ENCODE results near the gene SDHB. TPM values are rescaled to one million over a fixed set of nuclear protein-coding genes. Genes with fewer than 3 reads are reported as not detected.
A peak's percentile ranks its signal among the peaks of the same experiment; 100 is the strongest.

Gene SDHB
- total RNA-seq, 2 donors from 2014 or later: 105 to 134 TPM

GRCh38 chr1:17030206-17030605, 23.6 kb downstream of the SDHB start:
- H3K27ac Mint-ChIP-seq: peak overlapping the region in 1 of 2 donors; percentile 72
- H3K9me3 Mint-ChIP-seq: no peaks in the 10 kb centered on the region
- DNase-seq (ENCODE audit: low spot score in 2 of 2) (no peak), ATAC-seq (no peak)
- peaks cover 0 to 4% of the 10 kb centered on the region in 2 donors for H3K36me3 Mint-ChIP-seq

GRCh38 chr1:17028662-17029188, 25.1 kb downstream of the SDHB start:
- peak overlapping the region in 1 of 2 donors; percentile 29 for H3K27ac Mint-ChIP-seq
- no peak for ATAC-seq
- no peaks in the 10 kb centered on the region for H3K9me3 Mint-ChIP-seq
- H3K36me3 Mint-ChIP-seq: peaks cover 0 to 4% of the 10 kb centered on the region in 2 donors
- DNase-seq (ENCODE audit: low spot score in 2 of 2): no peak

- Mint-ChIP-seq H3K27ac (no peak overlapping the region), H3K36me3 (peaks cover 0 to 4% of the 10 kb centered on the region in 2 donors), H3K9me3 (no peaks in the 10 kb centered on the region)
- no peak for DNase-seq (ENCODE audit: low spot score in 2 of 2)
- ATAC-seq: no peak
Observed at GRCh38 chr1:17027900-17028299, 25.9 kb downstream of the SDHB start.

- H3K9me3 Mint-ChIP-seq: no peaks in the 10 kb centered on the region
- ATAC-seq (no peak), DNase-seq (ENCODE audit: low spot score in 2 of 2) (no peak)
- no peak overlapping the region for H3K27ac Mint-ChIP-seq
- peaks cover 0 to 4% of the 10 kb centered on the region in 2 donors for H3K36me3 Mint-ChIP-seq
Observed at GRCh38 chr1:17027403-17027802, 26.4 kb downstream of the SDHB start.

- DNase-seq (ENCODE audit: low spot score in 2 of 2) (no peak), ATAC-seq (no peak)
- Mint-ChIP-seq H3K9me3 (no peaks in the 10 kb centered on the region), H3K27ac (peak overlapping the region in 1 of 2 donors; percentile 37), H3K36me3 (peaks cover 4% of the 10 kb centered on the region in 2 donors)
Observed at GRCh38 chr1:17024721-17025120, 29.1 kb downstream of the SDHB start.

GRCh38 chr1:17023573-17023972, 30.3 kb downstream of the SDHB start:
- peaks cover 9 to 14% of the 10 kb centered on the region in 2 donors for H3K36me3 Mint-ChIP-seq
- peak overlapping the region; percentile 37 to 55 for H3K27ac Mint-ChIP-seq
- no peak for DNase-seq (ENCODE audit: low spot score in 2 of 2)
- ATAC-seq: no peak
- no peaks in the 10 kb centered on the region for H3K9me3 Mint-ChIP-seq

- DNase-seq (ENCODE audit: low spot score in 2 of 2) (no peak), ATAC-seq (no peak)
- peak overlapping the region in 1 of 2 donors; percentile 68 for H3K27ac Mint-ChIP-seq
- peaks cover 9 to 14% of the 10 kb centered on the region in 2 donors for H3K36me3 Mint-ChIP-seq
- no peaks in the 10 kb centered on the region for H3K9me3 Mint-ChIP-seq
Observed at GRCh38 chr1:17023102-17023501, 30.7 kb downstream of the SDHB start.

GRCh38 chr1:17021896-17022295, 31.9 kb downstream of the SDHB start:
- H3K27ac Mint-ChIP-seq: peak overlapping the region in 1 of 2 donors; percentile 79

GRCh38 chr1:17020502-17020901, 33.3 kb downstream of the SDHB start:
- peaks cover 5 to 14% of the 10 kb centered on the region in 2 donors for H3K36me3 Mint-ChIP-seq
- H3K27ac Mint-ChIP-seq: peak overlapping the region in 1 of 2 donors; percentile 60
- no peak for DNase-seq (ENCODE audit: low spot score in 2 of 2)
- ATAC-seq: no peak
- no peaks in the 10 kb centered on the region for H3K9me3 Mint-ChIP-seq

More at GRCh38 chr1:17021896-17022295, 31.9 kb downstream of the SDHB start:
- H3K36me3 Mint-ChIP-seq: peaks cover 5 to 14% of the 10 kb centered on the region in 2 donors
- no peaks in the 10 kb centered on the region for H3K9me3 Mint-ChIP-seq
- DNase-seq (ENCODE audit: low spot score in 2 of 2) (no peak), ATAC-seq (no peak)

GRCh38 chr1:17018849-17019248, 35.0 kb downstream of the SDHB start:
- DNase-seq (ENCODE audit: low spot score in 2 of 2) (no peak), ATAC-seq (no peak)
- Mint-ChIP-seq H3K9me3 (no peaks in the 10 kb centered on the region), H3K36me3 (peaks cover 5 to 14% of the 10 kb centered on the region in 2 donors), H3K27ac (peak overlapping the region; percentile 26 to 40)

GRCh38 chr1:17017435-17017834, 36.4 kb downstream of the SDHB start:
- ATAC-seq (no peak), DNase-seq (ENCODE audit: low spot score in 2 of 2) (no peak)
- Mint-ChIP-seq H3K36me3 (peaks cover 5 to 14% of the 10 kb centered on the region in 2 donors), H3K27ac (no peak overlapping the region), H3K9me3 (no peaks in the 10 kb centered on the region)

- Mint-ChIP-seq H3K9me3 (no peaks in the 10 kb centered on the region), H3K27ac (no peak overlapping the region), H3K36me3 (peaks cover 5 to 14% of the 10 kb centered on the region in 2 donors)
- ATAC-seq (no peak), DNase-seq (ENCODE audit: low spot score in 2 of 2) (no peak)
Observed at GRCh38 chr1:17016317-17016661, 37.5 kb downstream of the SDHB start.

GRCh38 chr1:17014671-17015567, 38.9 kb downstream of the SDHB start:
- H3K27ac Mint-ChIP-seq: no peak overlapping the region
- DNase-seq (ENCODE audit: low spot score in 2 of 2): no peak
- H3K9me3 Mint-ChIP-seq: no peaks in the 10 kb centered on the region
- no peak for ATAC-seq
- H3K36me3 Mint-ChIP-seq: peaks cover 5 to 12% of the 10 kb centered on the region in 2 donors

GRCh38 chr1:17013491-17014320, 40.1 kb downstream of the SDHB start:
- DNase-seq (ENCODE audit: low spot score in 2 of 2): no peak
- Mint-ChIP-seq H3K36me3 (no peaks in the 10 kb centered on the region), H3K9me3 (no peaks in the 10 kb centered on the region), H3K27ac (no peak overlapping the region)
- ATAC-seq: no peak

GRCh38 chr1:17012775-17013490, 40.9 kb downstream of the SDHB start:
- no peak overlapping the region for H3K27ac Mint-ChIP-seq

More at GRCh38 chr1:17012775-17013490, 40.9 kb downstream of the SDHB start:
- no peak for ATAC-seq
- Mint-ChIP-seq H3K36me3 (no peaks in the 10 kb centered on the region), H3K9me3 (no peaks in the 10 kb centered on the region)
- DNase-seq (ENCODE audit: low spot score in 2 of 2): no peak

All from activated naive CD4-positive, alpha-beta T cell treated with anti-CD3 and anti-CD28 coated beads, Interleukin-2, amount 50 U/mL, for 72 hours (primary cell).